Effector CD4-positive, alpha-beta T cell (primary cell): Measurements from ENCODE around the gene OSBPL6.

Source experiments
- DNase-seq: peaks from one replicate; pipeline ENCODE4 v3.0.0-alpha.2; 2020

OSBPL6 gene

GRCh38 chr2:178199334-178199733 is 5.0 kb downstream of the OSBPL6 start:
- DNase-seq = no peak

GRCh38 chr2:178200331-178200730 is 6.0 kb downstream of the OSBPL6 start:
- DNase-seq = no peak

DNA sequence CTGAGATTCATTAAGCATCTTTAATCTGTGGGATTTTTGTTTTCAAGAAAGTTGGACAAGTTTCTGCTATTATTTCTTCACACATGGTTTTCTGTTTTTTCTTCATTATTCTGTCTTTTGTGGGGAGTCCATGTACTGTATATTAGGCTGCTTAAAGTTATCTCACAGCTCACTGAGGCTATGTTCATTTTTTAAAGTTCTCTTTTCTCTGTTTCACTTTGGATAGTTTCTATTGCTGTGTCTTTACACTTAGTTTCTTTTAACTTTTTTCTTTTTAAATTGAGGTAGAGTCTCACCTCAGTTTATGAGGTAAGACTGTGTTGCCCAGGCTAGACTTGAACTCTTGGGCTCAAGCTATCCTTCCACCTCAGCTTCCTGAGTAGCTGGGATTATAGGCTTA is 8.6 kb downstream of the OSBPL6 start:
- no peak for DNase-seq

DNA sequence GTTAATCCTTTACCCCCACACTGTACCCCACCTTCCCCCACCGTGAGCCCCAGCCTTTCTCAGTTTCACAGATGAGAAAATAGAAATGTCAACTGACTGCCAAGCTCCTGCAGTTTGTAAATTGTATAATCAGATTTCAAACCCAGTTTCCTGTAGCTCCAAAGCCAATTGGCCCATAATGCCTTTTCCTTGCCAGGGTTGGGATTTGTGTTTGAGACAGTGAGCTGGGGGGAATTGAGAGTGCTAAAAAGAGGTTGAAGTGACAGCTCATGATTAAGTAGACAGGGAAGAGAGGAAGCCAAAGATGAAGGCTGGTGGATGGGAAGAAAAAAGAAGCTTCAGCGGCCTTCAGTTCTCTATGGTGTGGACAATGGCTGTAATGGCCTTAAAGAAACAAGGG is 10.7 kb downstream of the OSBPL6 start:
- no peak for DNase-seq

DNA sequence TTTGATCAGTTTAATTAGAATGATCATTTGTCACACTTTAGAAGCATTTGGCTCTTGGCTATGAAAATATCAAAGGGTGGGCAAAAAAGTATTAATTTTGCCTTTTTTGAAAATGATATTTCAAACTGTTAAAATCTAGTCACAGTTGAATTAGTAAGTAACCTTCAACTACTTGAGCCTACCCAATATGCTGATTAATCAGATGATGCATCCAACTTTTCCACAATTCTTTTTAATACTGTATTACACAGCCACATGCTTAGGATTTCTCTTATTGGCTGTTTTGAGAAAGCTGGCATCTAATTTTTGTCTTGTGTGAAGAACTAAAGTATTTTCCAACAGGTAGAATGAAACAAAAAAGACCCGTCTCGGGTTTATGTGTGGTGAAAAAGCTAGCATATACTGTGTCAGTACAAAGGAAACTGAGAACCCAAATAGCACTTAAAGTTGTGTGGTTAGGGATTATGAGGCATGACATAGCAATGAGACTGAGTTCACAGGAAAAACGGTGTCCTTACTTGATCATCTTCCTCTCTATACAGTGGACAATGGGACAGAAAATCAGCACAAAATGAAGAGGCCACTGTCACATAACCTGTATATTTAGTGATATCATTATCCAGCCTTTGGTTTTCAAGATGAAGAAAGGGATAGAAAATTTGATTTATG is 11.7 kb downstream of the OSBPL6 start:
- DNase-seq = no peak

- no peak for DNase-seq
These were observed 14.0 kb downstream of the OSBPL6 start for GRCh38 chr2:178208336-178208735.

GRCh38 chr2:178208817-178209216 is 14.5 kb downstream of the OSBPL6 start:
- no peak for DNase-seq

DNA sequence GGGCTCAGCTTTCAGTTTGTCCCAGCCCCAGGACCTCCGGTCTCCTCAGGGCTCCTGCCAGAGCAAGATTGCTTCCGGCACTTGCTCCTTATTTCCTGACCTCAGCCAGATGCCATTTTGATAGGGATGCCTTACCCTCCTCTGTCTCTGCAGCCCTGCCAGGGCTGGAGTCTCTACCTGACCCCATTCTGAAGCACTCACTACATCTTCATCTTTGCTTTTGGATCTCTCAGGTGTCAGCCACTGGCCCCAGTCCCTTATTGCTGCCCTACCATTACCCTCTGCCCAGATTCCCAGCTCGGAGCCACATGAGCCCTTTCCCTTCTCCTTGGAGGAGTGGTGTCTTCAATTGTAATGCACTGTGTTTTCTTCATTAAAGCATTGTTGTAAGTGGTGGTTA is 17.1 kb downstream of the OSBPL6 start:
- no peak for DNase-seq

GRCh38 chr2:178211943-178212342 is 17.6 kb downstream of the OSBPL6 start:
- DNase-seq = no peak

DNA sequence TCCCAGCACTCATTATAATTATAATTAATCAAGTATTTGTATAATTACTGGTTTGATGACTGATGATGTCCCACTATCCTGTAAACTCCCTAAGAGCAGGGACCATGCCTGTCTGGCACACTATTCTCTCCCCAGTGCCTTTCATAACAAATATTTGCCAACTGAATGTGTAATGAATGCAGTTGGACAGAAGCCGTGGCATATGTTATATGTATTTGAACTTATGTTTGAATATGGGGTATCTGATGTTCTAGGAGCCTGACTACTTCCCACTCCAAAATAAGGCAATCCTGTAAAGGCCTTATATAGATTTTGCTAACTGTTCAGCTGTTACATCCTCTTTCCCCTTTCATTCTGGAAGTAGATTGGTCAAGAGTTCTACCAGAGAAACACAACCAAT is 19.7 kb downstream of the OSBPL6 start:
- DNase-seq = no peak

DNA sequence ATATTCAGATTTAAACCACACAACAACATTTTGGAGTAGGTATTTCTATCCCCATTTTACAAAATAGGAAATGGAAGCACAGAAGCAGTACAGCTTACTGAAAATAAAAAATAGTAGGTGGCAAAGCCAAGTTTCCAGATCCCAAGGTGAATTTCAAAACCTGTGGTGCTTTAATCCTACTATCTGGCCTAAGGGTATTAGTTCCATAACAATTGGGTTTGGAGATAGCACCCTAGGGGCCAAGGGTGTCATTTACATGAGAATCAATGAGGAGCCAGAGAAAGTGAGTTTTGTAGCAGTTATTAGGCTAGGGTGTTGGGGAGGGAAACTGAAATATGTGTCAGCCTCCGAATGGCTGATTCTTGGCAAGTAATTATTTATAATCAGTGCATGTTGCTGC is 24.9 kb downstream of the OSBPL6 start:
- DNase-seq = no peak

DNA sequence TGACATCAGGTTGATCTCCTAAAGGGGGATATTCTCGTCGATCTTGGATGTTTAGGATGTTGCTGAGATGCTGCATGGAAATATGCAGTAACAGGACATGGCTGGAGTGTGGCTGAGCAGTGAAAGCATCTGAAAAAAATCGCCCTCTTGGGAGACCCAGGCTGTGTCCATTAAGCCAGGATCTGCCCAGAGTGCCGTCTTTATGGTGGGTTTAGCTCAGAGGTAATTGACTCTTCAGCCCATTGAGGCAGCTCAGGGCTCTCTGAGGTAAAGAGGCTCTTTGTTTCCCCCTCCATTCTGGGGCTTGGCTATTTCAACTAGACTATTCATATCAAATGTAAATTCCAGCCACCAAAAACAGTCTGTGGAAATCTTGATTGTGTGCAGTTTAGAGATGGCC is 26.5 kb downstream of the OSBPL6 start:
- DNase-seq = no peak

DNA sequence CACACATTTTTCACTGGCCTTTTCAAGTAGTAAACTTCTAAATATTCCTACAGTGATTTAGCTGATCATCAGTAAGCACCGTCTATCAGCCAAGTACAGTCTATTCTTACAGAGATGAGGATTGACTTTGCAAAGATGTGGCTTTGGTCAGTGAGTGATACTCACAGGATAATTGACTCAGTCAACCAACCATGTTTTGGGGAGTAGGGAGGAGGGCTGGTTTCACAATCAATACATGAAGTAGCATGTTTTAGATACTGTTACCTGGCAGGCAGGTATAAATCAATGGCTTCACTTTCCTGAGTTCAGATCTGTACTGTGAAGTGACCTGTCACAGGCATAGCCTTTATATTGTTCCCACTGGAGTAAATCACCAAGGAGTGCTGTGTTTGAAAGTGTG is 27.2 kb downstream of the OSBPL6 start:
- no peak for DNase-seq

DNA sequence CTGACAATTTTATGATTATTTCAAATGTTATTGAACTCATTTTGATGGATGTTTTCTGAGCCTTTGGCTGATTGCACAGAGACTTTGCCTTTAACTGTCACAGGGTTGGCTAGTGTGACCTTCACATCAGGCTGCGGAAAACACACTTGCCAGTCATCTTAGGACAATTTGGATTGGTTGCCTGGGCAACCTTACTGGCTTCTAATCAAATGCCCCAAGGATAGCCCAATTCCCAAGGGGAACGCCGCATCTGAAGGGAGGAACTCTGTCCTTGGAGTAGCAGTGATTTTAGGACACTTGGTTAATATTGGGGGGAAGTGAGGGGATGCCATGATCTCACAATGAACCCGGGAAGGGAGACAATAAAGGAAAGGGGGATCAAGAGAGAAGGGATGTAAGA is 29.5 kb downstream of the OSBPL6 start:
- DNase-seq = no peak

GRCh38 chr2:178225006-178225805 is 30.9 kb downstream of the OSBPL6 start:
- no peak for DNase-seq

DNA sequence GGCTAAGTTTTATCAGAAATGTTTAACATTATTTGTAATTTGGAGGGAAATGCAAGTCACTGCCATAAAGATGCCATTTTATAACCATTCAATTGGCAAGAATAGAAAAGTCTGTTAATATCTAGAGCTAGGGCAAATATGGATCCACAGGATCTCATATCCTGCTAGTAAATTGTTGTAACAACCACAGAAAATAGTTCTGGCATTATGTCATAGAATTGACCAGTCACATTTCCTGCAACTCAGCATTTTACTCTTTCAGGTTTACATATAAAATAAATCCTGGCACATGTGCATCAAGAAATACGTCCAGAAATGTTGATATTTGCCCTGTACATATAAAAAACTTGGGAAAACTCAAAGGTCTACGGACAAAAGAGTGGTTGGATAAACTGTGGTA is 32.9 kb downstream of the OSBPL6 start:
- no peak for DNase-seq

GRCh38 chr2:178229927-178230326 is 35.6 kb downstream of the OSBPL6 start:
- DNase-seq = no peak

GRCh38 chr2:178230396-178230795 is 36.1 kb downstream of the OSBPL6 start:
- DNase-seq = no peak

GRCh38 chr2:178233428-178233827 is 39.1 kb downstream of the OSBPL6 start:
- no peak for DNase-seq

- DNase-seq = no peak
These were observed 40.3 kb downstream of the OSBPL6 start for GRCh38 chr2:178234648-178235047.

DNA sequence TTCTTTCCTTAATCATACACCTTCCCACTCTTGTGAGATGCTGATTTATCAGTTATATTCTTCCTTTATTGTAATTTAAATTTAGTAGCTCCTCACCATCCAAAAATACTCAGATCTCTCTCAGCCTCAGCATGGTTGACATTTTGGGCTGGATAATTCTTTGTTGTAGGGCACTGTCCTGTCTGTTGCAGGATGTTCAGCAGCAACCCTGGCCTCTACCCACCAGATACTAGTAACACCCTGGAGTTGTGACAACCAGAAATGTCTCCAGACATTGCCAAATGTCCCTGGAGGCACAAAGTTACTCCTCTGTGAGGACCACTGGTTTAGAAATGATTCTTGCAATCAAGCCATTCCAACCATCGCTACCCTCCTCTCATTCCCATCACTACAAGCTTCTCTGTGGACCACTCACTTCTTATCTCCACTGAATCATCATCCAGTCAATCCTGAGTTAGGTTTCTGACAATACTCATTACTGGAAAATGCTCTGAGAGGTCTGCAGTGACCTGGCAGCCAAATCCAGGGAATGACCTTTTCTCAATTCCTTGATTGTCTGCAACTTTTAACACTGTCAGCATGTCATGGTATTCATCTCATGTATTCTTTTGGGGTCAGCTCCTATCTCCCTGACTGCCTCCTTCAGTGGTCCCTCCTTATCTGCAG is 43.3 kb downstream of the OSBPL6 start:
- no peak for DNase-seq

DNA sequence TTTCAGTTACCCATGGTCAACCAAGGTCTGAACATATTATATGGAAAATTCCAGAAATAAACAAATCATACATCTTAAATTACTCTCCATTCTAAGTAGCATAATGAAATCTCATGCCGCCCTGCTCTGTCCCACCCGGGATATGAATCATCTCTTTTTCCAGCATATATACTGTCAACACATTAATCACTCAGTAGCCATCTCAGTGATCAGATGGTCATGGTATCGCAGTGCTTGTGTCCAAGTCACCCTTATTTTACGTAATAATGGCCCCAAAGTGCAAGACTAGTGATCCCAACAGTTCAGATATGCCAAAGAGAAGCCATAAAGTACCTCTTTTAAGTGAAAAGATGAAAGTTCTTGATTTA is 43.8 kb downstream of the OSBPL6 start:
- DNase-seq = no peak

DNA sequence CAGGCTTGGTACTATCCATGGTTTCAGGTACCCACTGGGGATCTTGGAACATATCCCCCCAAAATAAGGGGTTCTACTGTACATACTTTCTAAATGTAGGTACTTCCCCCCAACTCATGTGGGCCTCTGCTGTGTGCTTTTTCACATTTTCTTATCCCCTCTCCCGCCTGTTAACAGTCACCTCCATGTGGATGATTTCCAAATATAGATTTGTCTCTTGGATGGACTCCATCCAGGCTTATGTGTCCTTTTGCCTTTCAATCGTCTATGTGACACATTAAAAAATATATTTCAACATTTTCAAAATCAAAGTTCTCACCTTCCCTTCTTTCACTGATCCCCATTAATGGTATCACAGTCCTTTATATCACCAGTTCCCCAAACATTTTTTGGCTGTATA is 44.4 kb downstream of the OSBPL6 start:
- DNase-seq = no peak
